ENCODE data around the gene PLCG2. TPM values are rescaled to one million over a fixed set of nuclear protein-coding genes. Genes with fewer than 3 reads are reported as not detected.
"Not testable (repeated sequence)": the region's sequence is repeated elsewhere in the genome, so short reads cannot be mapped to it uniquely, and the experiment has no call there.

PLCG2 gene
- total RNA-seq, 2 experiments from 2014 or later: 13.5 to 15.2 TPM

DNA sequence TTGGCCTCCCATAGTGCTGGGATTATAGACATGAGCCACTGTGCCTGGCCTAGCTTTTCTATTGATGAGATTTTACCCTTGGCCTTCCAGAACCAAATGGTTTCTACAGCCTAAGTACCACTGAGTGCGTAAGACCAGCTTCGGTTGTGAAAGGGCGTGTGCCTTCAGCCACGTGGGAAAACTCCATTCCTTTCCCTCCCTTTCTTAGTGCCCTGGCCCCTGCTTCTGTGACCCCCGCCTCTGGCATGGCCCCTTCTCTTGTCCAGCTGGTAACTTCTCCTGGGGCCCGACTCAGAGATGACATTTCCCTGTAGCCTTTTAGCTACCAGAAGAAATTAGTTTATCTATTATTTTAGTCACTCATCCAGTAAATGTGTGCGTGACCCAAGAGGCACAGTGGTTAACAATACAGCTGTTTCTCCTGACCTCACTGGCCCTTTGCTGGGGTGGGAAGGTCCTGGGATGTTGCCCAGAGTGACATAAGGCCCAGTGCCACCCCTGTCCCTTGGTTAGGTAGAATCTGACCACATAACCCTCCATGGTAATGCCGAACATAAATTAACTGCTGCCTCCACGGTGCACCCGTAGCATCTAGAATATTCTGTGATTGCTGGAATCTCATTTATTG is 97.3 kb downstream of the PLCG2 start:
- Mint-ChIP-seq H3K9me3 (no peaks in the 10 kb centered on the region), H3K27ac (no peak overlapping the region), H3K36me3 (no peaks in the 10 kb centered on the region), H3K27me3 (no peaks in the 10 kb centered on the region), H3K4me3 (no peak overlapping the region), H3K4me1 (peaks cover 13% of the 10 kb centered on the region)
- POLR2A ChIA-PET: interaction anchor here (0.7 kb wide), 1 partner anchor 128 kb away, joined by 3 read pairs; no protein-coding TSS in a partner anchor
- ATAC-seq (ENCODE audit: low read depth): no peak
- no peak for DNase-seq

DNA sequence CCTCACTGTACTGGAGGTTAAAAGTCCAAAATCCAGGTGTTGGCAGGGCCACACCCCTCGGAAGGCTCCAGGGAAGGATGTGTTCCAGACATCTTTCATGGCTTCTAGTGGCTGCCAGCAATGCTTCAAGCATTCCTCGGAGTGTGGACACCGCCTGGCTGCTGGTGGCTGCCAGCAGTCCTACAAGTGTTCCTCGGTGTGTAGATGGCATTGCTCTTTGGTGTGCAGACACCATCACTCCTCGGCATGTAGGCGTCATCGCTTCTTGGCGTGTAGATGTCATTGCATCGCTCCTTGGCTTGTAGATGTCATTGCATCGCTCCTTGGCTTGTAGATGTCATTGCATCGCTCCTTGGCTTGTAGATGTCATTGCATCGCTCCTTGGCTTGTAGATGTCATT is 98.4 kb downstream of the PLCG2 start:
- H3K27me3 Mint-ChIP-seq; H3K27ac Mint-ChIP-seq; DNase-seq; POLR2A ChIA-PET; H3K36me3 Mint-ChIP-seq; H3K4me3 Mint-ChIP-seq; H3K4me1 Mint-ChIP-seq; H3K9me3 Mint-ChIP-seq; ATAC-seq (ENCODE audit: low read depth): not testable (repeated sequence)

DNA sequence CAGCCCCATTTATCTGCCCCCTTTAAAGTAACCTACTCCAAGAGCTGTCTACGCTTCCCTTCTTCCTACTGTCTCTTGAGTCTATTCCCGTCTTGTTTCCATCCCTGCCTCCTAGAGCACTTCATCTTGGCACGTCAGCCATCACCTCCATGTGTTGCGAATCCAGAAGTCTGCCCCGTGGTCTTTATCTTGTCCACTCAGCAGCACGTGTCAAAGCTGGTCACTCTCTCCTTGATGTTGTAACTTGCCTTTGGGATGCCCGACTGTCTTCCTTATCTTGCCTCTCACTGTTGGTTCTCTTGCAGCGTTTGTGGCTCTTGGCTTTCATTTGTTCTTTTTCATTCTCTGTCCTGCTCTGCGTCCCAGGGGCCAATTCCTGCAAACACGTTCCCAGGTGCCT is 99.4 kb downstream of the PLCG2 start:
- H3K9me3 Mint-ChIP-seq: no peaks in the 10 kb centered on the region
- no peak for DNase-seq
- H3K27me3 Mint-ChIP-seq: no peaks in the 10 kb centered on the region
- no peak for ATAC-seq (ENCODE audit: low read depth)
- POLR2A ChIA-PET: interaction anchor here (0.6 to 0.7 kb wide), 2 partner anchors 29 to 660 kb away, joined by 3 to 4 read pairs; no protein-coding TSS in a partner anchor
- H3K4me1 Mint-ChIP-seq: peaks cover 3% of the 10 kb centered on the region
- no peak overlapping the region for H3K27ac Mint-ChIP-seq
- no peak overlapping the region for H3K4me3 Mint-ChIP-seq
- H3K36me3 Mint-ChIP-seq: no peaks in the 10 kb centered on the region

DNA sequence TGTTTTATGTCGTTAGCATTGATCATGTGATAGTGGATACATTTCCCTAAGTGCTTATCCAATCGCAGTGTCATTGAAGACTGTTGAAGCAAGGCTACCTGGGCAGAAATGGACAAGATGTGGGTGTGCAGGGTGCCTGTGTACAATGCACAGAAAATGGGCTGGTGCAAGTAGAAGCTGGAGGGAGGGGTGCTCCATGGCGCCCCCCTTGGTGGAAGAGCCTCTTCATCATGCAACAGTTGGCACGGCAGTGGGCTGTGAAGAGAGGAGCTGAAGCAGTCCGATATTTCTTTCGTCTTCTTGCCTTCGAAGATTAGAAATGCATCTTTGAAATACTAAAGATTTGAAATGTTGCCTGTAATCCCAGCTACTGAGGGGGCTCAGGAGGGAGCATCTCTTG is 100.5 kb downstream of the PLCG2 start:
- H3K4me1 Mint-ChIP-seq: no peaks in the 10 kb centered on the region
- H3K4me3 Mint-ChIP-seq: no peak overlapping the region
- no peak overlapping the region for H3K27ac Mint-ChIP-seq
- no peaks in the 10 kb centered on the region for H3K9me3 Mint-ChIP-seq
- POLR2A ChIA-PET: no interaction called here
- DNase-seq: no peak
- ATAC-seq (ENCODE audit: low read depth): no peak
- H3K36me3 Mint-ChIP-seq: no peaks in the 10 kb centered on the region
- H3K27me3 Mint-ChIP-seq: no peaks in the 10 kb centered on the region

DNA sequence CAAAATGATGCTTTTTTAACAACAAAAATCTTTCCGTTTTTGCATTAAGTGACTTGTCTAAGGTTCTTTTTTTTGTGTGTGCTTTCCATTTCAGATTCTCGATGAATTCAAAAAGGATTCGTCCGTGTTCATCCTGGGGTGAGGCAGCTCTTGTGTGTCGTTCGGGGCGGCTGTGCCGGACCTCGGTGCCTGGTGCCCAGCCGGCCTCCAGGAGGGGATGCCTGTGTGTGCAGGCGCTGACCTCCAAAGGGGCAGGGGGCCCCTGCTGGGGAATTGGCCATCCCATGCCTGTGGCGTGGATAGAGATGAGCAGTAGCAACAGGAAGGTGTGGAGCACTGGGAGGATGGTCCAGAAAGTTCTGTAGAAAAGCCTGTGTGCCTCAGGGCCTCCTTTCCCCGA is 101.7 kb downstream of the PLCG2 start:
- Mint-ChIP-seq H3K27ac (no peak overlapping the region), H3K4me3 (no peak overlapping the region), H3K27me3 (no peaks in the 10 kb centered on the region), H3K36me3 (no peaks in the 10 kb centered on the region), H3K9me3 (no peaks in the 10 kb centered on the region), H3K4me1 (no peaks in the 10 kb centered on the region)
- ATAC-seq (ENCODE audit: low read depth) (no peak), DNase-seq (no peak)
- POLR2A ChIA-PET: no interaction called here

DNA sequence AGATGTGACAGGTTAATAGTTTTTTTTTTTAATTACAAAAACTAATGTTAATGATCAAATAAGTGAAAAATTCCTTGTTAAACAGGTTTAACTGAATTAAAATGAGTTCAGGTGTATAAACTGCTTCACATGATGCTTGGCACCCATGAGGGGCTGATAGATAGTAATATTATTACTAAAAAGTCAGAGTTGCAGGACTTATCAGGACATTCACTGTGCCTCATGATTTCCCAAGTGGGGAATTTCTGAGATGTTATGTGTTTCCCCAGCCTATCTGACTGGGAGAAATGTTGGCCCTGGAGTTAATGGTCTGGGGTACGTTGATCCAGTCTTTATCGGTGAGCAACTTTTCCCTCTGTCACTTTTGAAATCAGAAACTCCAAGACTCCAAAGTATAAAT is 102.1 kb downstream of the PLCG2 start:
- H3K27ac Mint-ChIP-seq: no peak overlapping the region
- H3K4me1 Mint-ChIP-seq: no peaks in the 10 kb centered on the region
- POLR2A ChIA-PET: no interaction called here
- no peaks in the 10 kb centered on the region for H3K36me3 Mint-ChIP-seq
- no peaks in the 10 kb centered on the region for H3K9me3 Mint-ChIP-seq
- no peaks in the 10 kb centered on the region for H3K27me3 Mint-ChIP-seq
- DNase-seq (no peak), ATAC-seq (ENCODE audit: low read depth) (no peak)
- no peak overlapping the region for H3K4me3 Mint-ChIP-seq

DNA sequence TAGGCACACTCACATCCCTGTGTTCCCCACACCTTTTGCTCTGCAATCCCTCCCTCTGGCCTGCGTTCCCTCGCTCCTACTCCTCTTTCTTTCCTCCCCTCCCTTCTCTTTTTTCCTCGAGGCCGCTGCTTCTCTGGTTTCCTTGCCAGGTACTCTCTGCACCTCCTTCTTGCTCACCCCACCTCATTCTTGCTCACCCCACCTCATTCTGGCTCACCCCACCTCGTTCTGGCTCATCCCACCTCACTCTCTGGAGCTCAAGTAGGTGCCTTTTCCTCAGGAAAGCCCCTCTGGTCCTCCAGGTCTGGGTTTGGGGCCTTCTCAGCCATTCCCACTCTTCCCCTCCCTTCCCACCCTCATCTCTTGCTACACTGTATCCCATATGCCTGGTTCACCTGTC is 103.5 kb downstream of the PLCG2 start:
- Mint-ChIP-seq H3K36me3 (no peaks in the 10 kb centered on the region), H3K27ac (no peak overlapping the region), H3K9me3 (no peaks in the 10 kb centered on the region), H3K27me3 (no peaks in the 10 kb centered on the region), H3K4me3 (no peak overlapping the region), H3K4me1 (no peaks in the 10 kb centered on the region)
- POLR2A ChIA-PET: no interaction called here
- ATAC-seq (ENCODE audit: low read depth) (no peak), DNase-seq (no peak)

DNA sequence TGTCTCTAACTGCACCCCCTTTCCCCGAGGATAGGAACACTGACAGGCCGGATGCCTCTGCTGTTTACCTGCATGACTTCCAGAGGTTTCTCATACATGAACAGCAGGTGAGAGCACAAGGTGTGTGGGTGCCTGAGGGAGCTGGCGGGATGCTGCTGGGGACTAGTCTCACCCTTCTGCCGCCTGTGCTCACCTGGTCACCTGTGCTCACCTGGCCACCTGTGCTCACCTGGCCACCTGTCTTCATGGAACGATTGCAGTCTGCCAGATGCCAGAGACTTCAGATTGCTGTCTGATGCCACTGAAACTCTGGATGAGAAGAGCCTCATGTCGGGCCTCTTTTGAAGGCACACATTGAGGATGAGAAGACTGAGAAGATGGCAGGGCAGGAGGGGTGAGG is 104.1 kb downstream of the PLCG2 start:
- Mint-ChIP-seq H3K36me3 (no peaks in the 10 kb centered on the region), H3K4me1 (no peaks in the 10 kb centered on the region), H3K27me3 (no peaks in the 10 kb centered on the region), H3K4me3 (no peak overlapping the region), H3K27ac (no peak overlapping the region), H3K9me3 (no peaks in the 10 kb centered on the region)
- ATAC-seq (ENCODE audit: low read depth) (no peak), DNase-seq (no peak)
- POLR2A ChIA-PET: no interaction called here

DNA sequence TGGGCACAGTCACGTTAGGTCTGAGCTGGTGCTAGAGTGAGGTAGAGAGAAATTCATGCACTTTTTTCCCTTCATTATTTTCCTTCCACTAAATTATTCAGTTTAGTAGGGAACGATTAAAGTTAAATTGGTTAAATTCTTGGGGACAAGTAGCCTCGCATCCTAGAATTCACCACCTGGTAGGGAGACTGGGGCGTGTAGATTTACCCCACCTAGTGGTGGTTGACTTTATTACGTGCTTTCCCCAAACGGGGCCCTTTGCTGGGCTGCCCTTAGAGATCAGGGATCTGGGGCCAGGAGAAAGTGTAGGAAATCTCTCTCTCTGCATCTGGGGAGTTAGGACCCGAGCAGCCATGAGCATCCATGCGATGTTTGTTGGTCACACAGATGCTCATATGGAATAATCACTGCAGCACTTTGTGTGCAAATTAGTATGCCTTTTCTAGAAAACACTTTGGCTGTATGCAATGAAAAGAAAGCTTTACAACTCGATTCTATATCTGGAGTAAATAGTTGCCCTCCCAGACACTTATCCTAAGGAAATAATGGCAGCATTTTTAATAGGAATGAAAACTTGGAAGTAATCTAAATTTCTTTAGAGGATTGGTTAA is 107.0 kb downstream of the PLCG2 start:
- Mint-ChIP-seq H3K27ac (no peak overlapping the region), H3K36me3 (no peaks in the 10 kb centered on the region), H3K4me3 (no peak overlapping the region), H3K4me1 (no peaks in the 10 kb centered on the region), H3K9me3 (no peaks in the 10 kb centered on the region), H3K27me3 (peaks cover 2% of the 10 kb centered on the region)
- DNase-seq (no peak), ATAC-seq (ENCODE audit: low read depth) (peak; percentile 61)
- POLR2A ChIA-PET: no interaction called here

DNA sequence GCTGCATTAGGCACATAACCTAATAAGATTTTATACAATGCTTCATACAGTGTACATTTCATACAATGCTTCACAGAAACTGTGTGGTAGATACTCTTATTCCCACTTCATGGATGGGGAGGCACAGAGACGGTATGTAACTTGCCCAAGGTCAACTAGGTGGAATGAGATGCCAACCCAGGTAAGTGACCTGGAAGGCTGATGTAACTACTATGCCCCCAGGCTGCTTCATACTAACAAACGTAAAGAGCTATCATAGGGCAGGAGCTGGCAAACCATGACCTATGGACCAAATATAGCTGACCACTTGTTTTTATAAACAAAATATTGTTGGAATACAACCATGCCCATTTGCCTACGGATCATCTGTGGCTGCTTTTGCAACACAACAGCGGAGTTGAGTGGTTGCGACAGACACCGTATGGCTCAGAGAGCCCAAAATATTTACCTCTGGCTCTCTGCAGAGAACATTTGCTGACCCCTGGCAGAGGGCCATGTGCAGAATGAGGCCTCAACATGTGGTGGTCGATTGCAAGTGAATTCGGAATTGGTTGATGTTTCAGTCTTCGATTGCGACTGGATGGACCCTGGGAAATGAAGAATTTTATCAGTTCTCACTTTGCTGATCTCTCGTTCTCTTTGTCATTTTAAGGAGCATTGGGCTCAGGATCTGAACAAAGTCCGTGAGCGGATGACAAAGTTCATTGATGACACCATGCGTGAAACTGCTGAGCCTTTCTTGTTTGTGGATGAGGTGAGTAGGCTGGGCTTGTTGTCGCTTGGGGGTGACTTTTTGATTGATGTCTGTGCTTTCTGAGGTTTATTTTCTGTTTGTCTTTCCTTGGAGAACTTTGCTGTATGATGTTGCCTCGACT is 109.7 kb downstream of the PLCG2 start:
- Mint-ChIP-seq H3K4me3 (no peak overlapping the region), H3K36me3 (no peaks in the 10 kb centered on the region), H3K9me3 (no peaks in the 10 kb centered on the region), H3K27me3 (peaks cover 2% of the 10 kb centered on the region), H3K27ac (no peak overlapping the region), H3K4me1 (no peaks in the 10 kb centered on the region)
- ATAC-seq (ENCODE audit: low read depth) (no peak), DNase-seq (no peak)
- POLR2A ChIA-PET: no interaction called here

DNA sequence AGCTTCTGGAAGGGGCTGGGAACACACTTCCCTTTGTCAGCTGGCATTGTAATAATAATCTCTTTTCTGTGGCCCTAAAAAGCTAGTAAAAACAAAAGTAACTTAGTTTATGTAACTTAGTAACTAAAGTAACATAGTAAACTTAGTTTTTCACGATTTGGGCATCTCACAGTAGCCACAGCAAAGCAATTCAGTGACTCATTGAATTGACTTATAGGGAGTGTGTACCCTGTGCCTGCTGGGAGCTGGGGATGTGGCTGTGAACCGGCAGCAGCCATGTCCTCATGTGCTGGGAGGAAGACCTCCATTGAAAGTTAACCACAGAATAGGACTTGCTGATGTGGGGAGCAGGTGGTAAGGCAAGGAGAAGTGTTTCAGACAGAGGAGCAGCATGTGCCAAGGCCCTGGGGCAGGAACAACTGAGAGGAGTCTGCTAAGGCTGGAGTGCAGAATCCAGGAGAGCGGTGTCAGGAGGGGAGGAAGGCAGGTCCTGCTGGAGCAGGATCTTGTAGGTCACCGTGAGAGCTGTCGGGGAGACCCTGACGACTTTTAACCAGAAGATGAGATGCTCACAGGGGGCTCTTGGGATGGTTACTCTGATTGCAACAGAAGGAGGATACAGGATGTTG is 112.8 kb downstream of the PLCG2 start:
- no peaks in the 10 kb centered on the region for H3K36me3 Mint-ChIP-seq
- H3K4me3 Mint-ChIP-seq: no peak overlapping the region
- H3K4me1 Mint-ChIP-seq: no peaks in the 10 kb centered on the region
- H3K9me3 Mint-ChIP-seq: no peaks in the 10 kb centered on the region
- H3K27me3 Mint-ChIP-seq: peaks cover 2% of the 10 kb centered on the region
- POLR2A ChIA-PET: no interaction called here
- no peak for ATAC-seq (ENCODE audit: low read depth)
- DNase-seq: no peak
- no peak overlapping the region for H3K27ac Mint-ChIP-seq

DNA sequence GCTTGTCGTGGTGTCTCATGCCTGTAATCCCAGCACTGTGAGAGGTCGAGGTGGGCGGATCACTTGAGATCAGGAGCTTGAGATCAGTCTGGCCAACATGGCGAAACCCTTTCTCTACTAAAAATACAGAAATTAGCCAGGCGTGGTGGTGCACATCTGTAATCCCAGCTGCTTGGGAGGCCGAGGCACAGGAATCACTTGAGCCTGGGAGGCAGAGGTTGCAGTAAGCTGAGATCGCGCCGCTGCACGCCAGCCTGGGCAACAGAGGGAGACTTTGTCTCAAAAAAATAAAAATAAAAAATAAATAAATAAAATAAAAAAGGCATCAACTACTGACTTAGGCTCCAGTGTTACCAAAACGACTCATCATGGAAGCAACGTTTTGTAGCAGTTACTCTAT is 115.5 kb downstream of the PLCG2 start:
- Mint-ChIP-seq H3K4me1 (no peaks in the 10 kb centered on the region), H3K36me3 (no peaks in the 10 kb centered on the region), H3K4me3 (no peak overlapping the region), H3K27me3 (no peaks in the 10 kb centered on the region), H3K9me3 (no peaks in the 10 kb centered on the region), H3K27ac (no peak overlapping the region)
- DNase-seq (no peak), ATAC-seq (ENCODE audit: low read depth) (no peak)
- POLR2A ChIA-PET: no interaction called here

DNA sequence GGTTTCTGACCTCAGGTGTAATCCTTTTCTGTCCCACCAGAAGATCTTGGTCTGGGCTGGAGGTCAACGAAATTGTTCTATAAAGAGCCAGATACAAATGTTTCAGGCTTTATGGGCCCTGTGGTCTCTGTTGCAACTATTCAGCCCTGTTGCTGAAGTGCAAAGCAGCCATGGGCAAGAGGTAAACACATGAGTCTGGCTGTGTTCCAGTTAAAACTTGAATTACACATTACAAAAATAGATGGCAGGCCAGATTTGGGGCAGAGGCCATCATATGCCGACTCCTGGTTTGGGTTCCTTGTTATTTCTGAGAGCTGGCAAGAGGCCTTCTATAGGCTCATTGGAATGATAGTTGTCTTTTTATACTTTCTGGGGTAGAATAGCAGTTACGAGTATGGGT is 117.8 kb downstream of the PLCG2 start:
- no peaks in the 10 kb centered on the region for H3K27me3 Mint-ChIP-seq

More for the DNA sequence above, 117.8 kb downstream of the PLCG2 start:
- H3K36me3 Mint-ChIP-seq: no peaks in the 10 kb centered on the region
- POLR2A ChIA-PET: no interaction called here
- no peak for ATAC-seq (ENCODE audit: low read depth)
- no peak overlapping the region for H3K4me3 Mint-ChIP-seq
- no peak for DNase-seq
- no peaks in the 10 kb centered on the region for H3K4me1 Mint-ChIP-seq
- no peaks in the 10 kb centered on the region for H3K9me3 Mint-ChIP-seq
- no peak overlapping the region for H3K27ac Mint-ChIP-seq

All from activated naive CD8-positive, alpha-beta T cell treated with anti-CD3 and anti-CD28 coated beads, Interleukin-2, amount 10 ng/mL, durations not matched to agents 7 days and 5 days (primary cell).